Activated CD4-positive, CD25-positive, alpha-beta regulatory T cell treated with anti-CD3 and anti-CD28 coated beads, Interleukin-2, amount 50 U/mL, for 24 hours (primary cell): ENCODE data around the gene CUL4A.

Experiments used
- ATAC-seq, 2 donors: fragments of 150-1000 bp; cut with Tn5 transposase; one replicate each; pipeline ENCODE4 v1.10.0; 2021; ENCODE audit warnings: mild to moderate bottlenecking in 1 of 2, moderate library complexity in 1 of 2

The CUL4A gene

DNA sequence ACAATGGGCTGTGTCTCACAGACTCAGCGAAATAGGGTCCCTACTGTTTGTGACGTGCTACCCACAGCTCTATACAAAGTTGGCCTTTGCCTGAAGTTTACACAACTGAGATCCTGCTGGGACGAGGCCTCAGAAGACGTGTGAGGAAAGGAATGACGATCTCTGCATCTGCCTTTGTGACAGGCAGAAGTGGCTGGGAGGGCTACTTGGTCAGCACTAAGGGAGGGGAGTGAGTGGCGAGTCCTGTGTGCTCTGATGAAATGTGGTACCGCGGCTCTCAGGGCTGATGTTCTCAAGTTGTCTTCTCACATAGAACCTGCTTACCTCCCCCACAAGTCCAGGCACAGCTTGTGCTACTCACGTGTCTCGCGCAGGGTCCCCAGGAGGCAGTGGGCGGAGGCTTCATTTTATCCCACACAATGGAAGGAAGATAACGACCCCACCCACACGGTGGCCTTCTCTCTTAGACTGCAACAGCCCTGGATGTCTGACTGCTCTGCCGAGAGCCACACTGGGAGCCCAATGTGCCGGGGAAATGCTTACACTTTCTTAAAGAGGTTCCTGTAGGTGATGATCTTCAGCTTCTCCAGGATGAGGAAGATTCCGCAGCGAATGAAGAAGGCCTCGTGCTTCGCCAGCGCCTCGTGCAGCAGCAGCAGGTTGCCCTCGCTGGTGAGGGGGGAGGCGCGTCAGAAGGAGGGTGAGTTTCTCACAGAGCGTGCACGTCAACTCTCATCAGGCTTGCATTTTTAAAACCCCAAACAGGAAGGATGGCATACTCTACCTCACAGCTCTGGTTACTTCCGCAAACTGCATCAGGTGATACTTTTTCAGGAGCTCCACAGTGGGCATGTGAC, 29.8 kb upstream of the CUL4A start:
- ATAC-seq = no peak

- no peak for ATAC-seq
Measured at GRCh38 chr13:113182046-113182445, 27.4 kb upstream of the CUL4A start.

DNA sequence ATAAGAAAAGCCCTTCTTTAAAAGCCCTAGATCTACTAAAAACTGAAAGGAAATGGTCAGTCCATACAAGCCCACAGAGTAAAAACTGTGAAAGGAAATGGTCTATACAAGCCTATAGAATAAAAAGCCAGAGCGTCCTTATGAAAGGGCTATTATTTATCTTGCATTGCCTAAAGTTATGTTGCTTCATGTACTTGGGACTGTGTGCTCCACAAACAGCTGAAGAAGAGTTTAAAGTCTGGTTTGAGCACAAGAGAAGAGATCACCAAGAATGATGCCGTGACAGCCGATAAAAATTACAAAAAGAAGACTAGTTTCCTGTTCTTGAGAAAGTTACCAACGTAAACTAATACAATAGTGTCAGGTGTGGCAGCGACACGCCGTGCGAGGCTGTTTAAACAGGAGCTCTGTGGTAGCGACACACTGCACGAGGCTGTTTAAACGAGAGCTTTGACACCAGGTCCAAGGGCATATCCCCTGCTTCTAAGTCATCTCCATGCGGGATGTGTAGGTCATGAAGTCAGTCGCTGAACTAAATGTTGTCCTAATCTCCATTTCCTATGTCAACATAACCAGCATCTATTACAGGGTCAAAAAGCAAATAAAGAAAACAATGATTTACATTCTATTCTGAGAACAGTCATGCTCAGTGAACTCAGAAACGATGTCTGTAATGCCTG, 25.8 kb upstream of the CUL4A start:
- ATAC-seq = no peak

DNA sequence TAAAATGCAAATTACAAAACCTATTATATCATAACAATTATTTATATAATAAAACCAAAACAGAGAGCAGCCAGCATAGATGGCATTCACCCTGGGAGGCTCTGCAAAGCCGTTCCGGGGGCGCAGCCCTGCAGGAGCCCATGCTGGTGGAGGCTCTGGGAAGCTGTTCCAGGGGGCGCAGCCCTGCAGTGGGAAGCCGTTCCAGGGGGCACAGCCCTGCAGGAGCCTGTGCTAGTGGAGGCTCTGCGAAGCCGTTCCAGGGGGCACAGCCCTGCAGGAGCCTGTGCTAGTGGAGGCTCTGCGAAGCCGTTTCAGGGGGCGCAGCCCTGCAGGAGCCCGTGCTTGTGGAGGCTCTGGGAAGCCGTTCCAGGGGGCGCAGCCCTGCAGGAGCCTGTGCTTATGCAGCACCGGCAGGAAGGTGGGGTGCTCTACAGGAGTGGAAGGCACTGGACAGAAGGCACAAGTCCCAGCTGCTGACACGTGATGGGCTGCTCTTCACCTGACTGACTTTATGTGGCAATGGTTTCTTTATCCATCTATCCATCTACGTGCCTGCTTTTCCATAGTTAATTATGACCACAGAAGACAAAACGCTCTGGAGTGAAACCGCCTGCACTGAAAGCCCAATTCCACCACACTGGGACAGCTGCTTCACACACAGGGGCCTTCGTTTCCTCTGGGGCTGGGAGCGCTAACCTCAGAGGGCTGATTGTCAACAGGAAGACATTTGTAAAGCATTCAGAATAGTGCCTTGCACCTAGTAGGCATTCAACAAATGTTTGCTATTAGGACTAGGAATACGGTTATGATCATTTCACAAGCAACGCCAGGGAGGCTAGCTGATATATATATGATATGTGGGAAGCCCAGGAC, 24.6 kb upstream of the CUL4A start:
- ATAC-seq = no peak

DNA sequence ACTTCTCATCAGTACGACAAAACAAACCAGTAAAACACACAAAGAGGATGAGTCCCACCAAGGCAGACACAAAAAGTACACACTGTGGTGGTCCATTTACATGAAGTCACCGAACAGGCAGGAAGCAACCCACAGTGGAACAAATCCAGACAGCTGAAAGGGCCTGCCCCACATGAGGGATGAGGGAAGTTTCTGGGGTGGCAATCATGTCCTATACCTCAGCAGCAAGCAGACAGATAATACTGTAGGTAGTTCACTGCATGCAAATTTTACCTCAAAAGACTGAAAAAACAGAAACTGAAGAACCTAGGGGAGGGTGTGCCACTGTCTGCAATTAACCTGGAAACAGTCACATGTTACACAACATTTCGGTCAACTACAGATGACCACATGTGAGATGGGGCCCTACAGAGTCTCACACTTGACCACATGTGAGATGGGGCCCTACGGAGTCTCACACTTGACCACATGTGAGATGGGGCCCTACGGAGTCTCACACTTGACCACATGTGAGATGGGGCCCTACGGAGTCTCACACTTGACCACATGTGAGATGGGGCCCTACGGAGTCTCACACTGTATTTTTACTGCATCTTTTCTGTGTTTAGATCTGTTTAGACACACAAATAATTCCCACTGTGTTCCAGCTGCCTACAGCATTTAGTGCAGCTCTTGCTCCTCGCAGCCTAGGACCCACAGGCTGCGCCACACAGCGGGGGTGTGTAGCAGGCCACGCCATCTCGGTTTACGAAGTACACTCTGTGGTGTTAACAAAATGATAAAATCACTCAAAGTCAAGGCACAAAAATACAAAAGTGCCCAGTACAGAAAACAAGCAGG, 23.1 kb upstream of the CUL4A start:
- peak; percentile 44 to 54 for ATAC-seq

DNA sequence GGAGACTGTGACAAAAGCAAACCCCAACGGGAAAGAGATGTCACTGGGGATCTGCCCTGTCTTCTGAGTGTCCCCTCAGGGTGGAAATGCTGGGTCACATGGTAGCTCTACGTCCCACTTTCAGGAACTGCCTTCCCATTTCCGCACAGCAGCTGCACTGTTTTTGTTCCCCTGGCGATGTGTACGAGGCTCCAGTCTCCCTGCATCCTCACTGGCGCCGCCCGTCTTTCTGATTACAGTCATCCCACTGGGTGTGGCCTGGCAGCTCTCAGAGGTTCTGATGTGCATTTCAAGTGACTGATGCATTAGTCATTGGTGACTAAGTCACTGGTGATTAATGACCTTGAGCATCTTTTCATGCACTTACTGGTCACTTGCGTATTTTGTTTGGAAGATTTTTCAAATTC, 22.1 kb upstream of the CUL4A start:
- ATAC-seq = peak; percentile 92 to 96

DNA sequence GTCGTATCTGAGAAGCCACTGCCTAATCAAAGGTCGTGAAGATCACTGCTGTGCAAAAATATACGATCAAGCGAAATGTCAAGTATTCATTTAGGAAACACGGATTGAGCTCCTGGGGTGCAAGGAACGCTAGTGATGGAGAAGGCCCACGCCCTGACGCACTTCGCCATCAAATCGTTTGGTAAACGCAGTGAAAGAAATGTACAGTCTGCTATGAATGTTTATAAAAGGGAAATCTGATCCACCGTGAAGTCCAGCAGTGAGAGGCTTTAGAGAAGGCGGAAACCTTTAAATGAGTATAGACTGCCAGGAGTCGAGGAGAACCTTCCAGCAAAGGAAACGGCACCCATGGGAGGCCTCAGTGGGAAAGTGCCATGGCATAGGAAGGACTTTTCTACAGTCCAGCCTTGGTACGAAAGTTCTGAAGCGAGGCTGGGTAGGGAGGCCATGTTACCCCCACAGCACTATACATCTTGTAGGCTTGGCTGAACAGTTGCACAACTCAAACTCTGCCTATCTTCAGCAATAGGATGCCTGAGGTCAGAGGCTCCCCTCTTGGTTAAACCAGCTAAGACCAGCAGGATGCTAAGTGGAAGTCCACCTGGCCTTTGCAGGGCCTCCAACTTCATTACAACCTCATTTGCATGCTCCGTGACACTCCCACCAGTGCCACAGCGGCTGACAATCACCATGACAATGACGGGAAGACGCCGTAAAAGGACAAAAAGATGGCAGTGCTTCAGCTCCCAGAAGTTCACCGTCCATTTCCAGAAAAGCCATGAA, 21.3 kb upstream of the CUL4A start:
- ATAC-seq = no peak

DNA sequence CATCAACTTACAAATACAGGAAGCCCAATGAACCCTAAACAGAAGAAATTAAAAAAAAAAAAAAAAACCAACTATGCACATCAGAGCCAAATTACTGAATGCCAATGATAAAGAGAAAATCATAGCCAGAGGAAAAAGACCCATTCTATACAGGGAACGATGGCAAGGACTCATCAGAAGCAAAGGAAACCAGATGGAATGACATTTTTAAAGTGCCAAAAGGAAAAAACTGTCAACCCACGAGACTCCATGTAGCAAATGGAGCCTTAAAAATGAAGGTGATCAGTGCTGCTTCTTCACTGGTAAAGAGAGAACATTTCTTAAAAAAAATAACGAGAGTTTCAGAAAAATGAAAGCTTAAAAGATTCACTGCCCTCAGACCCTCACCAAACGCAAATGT, 19.2 kb upstream of the CUL4A start:
- ATAC-seq = no peak

DNA sequence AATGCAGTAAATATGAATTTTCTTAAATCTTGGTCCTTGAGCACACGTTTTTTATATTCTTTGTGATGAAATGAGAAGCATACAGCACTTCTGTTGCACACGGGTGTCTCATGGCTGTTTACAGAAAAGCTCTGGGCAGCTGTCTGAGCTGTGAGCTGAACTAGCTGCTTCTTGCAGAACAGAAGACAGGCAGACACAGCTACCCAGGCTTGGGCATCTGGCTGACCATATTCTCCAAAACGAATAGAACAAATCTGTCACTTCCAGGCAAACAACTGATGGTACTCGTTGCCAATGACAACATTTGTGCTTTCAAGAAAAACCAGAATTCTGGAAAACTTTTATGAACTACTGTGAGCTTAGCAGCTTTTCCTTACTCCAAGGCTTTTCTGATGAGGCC, 17.1 kb upstream of the CUL4A start:
- no peak for ATAC-seq

GRCh38 chr13:113192902-113193301, 16.5 kb upstream of the CUL4A start:
- ATAC-seq = no peak

DNA sequence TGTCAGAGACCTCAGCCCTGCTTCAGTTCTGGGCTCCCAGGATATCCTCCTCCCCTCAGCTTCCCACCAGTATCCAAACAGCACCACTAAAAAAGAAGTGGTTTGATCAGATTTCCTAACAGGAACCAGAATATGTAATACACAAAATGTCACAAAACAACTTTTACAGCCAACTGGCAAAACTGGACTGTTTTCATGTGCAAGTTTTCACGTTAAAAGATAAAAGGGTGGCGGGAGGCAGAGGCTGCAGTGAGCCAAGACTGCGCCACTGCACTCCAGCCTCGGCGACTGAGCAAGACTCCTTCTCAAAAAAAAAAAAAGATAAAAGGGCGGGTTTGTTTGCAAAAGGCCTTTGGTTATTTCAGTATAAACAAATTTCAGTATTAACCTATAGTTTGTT, 14.1 kb upstream of the CUL4A start:
- no peak for ATAC-seq

GRCh38 chr13:113196970-113197737, 12.3 kb upstream of the CUL4A start:
- ATAC-seq = no peak

- ATAC-seq = no peak
Measured at GRCh38 chr13:113201815-113202214, 7.6 kb upstream of the CUL4A start.

DNA sequence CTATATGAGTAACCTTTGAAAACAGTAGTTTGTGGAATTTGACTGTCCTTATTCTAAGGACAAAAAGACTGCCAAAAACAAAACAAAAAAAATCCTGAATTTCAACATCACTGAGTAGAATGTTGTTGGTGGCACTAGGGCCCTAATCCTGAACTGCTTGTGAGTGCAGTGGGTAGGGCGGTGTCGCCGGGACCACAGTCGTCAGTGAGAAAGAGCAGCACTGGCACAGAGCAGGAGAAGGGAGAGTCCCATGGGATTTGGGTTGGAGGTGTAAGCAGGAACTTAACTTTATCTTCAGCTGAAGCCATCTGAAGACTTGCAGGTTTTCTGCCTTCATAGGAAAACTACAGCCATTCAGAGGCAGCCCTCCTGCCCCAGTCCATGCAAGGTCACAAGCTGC, 6.5 kb upstream of the CUL4A start:
- ATAC-seq = no peak

- no peak for ATAC-seq
Measured at GRCh38 chr13:113203507-113204377, 5.7 kb upstream of the CUL4A start.

GRCh38 chr13:113204378-113204734, 5.1 kb upstream of the CUL4A start:
- no peak for ATAC-seq

GRCh38 chr13:113205428-113205931, 3.9 kb upstream of the CUL4A start:
- ATAC-seq = no peak

- ATAC-seq = no peak
Measured at GRCh38 chr13:113207460-113207859, 2.0 kb upstream of the CUL4A start.

- peak; percentile 3 to 4 for ATAC-seq
Measured at GRCh38 chr13:113207890-113208420, 1.5 kb upstream of the CUL4A start.
